Panc1 (cell line): Measurements from ENCODE around the gene CRISP2. TPM values are rescaled to one million over a fixed set of nuclear protein-coding genes. Genes with fewer than 3 reads are reported as not detected.

Experiments used
- ATAC-seq: fragments of 200-7000 bp; cut with Tn5 transposase; 2 replicates; pipeline ENCODE4 v1.9.1; 2020; ENCODE audit warnings: mild to moderate bottlenecking, moderate library complexity
- BruUV-seq: library from RNA; stranded (reverse); fragments of 400-500 nt; replicated peaks from 2 replicates; lab custom pipeline; 2021; lab: Mats Ljungman, UMichigan
- CTCF ChIA-PET: fragments of 300-600 bp; sonication (Branson Sonifier 250); formaldehyde crosslinking; loops from one replicate; lab custom pipeline; 2022; ENCODE audit warnings: antibody characterized with exemption; lab: Charles Lee
- POLR2A ChIA-PET: fragments of 300-600 bp; sonication (Branson Sonifier 250); formaldehyde crosslinking; loops from one replicate; lab custom pipeline; 2022; ENCODE audit warnings: antibody characterized with exemption; lab: Charles Lee
- DNase-seq: peaks from one replicate; pipeline ENCODE4 v3.0.0-alpha.2; 2010; ENCODE audit warnings: low read depth, low spot score
- H3K27ac ChIP-seq: 2 replicates; pipeline ENCODE4 v1.5.1; 2011; ENCODE audit warnings: mild to moderate bottlenecking, low read length, inconsistent platforms
- H3K27me3 ChIP-seq: fragments of 200-500 bp; sonication (Bioruptor generic); 2 replicates; pipeline ENCODE4 v1.6.0; 2014; ENCODE audit warnings: low read length, inconsistent platforms; ENCODE audit not compliant: control insufficient read depth, insufficient read depth
- H3K36me3 ChIP-seq: fragments of 200-500 bp; sonication (Bioruptor generic); 2 replicates; pipeline ENCODE4 v1.5.1; 2014; ENCODE audit warnings: inconsistent platforms, mild to moderate bottlenecking, low read length, moderate library complexity; ENCODE audit not compliant: control insufficient read depth, insufficient read depth
- H3K4me1 ChIP-seq: 2 replicates; pipeline ENCODE4 v1.5.1; 2011; ENCODE audit warnings: inconsistent platforms, mild to moderate bottlenecking, low read length, moderate library complexity; ENCODE audit not compliant: control insufficient read depth, insufficient read depth
- H3K4me3 ChIP-seq, 2 experiments: 2 replicates each; pipeline ENCODE4 v1.5.1; 2011 to 2012; ENCODE audit warnings: low read depth in 2 of 2, low read length in 2 of 2, mild to moderate bottlenecking in 2 of 2, inconsistent platforms in 1 of 2, moderate library complexity in 1 of 2
- H3K9me3 ChIP-seq: fragments of 200-500 bp; sonication (Bioruptor generic); 2 replicates; pipeline ENCODE4 v1.5.1; 2014; ENCODE audit warnings: low read depth, mild to moderate bottlenecking, inconsistent platforms, low read length, moderate library complexity; ENCODE audit not compliant: control insufficient read depth, insufficient read depth
- POLR2AphosphoS5 ChIP-seq: IDR thresholded peaks from 2 replicates; pipeline ENCODE4 v1.6.1; 2012; ENCODE audit warnings: mild to moderate bottlenecking, low read depth, low read length, moderate library complexity
- SIN3A ChIP-seq: IDR thresholded peaks from 2 replicates; pipeline ENCODE4 v1.6.1; 2012; ENCODE audit warnings: low read depth, mild to moderate bottlenecking, low read length, moderate library complexity, borderline replicate concordance; ENCODE audit not compliant: insufficient read depth
- TCF7L2 ChIP-seq: IDR thresholded peaks from 2 replicates; pipeline ENCODE4 v1.6.1; 2011; ENCODE audit warnings: mild to moderate bottlenecking, low read depth, low read length, inconsistent platforms
- in situ Hi-C: cut with HindIII; loops from 2 replicates; pipeline ENCODE4 v1.10.0; 2016; ENCODE audit warnings: low sequenced_read_pairs, low pct_unique_long_range_greater_than_20kb
- intact Hi-C: fragments of 100-400 bp; cut with micrococcal nuclease; formaldehyde crosslinking; loops from one replicate; pipeline ENCODE4 v1.10.0; 2022; ENCODE audit not compliant: unreplicated experiment
- total RNA-seq: library from RNA; stranded (reverse); gene quantifications from one replicate; pipeline ENCODE4 v1.2.1, GENCODE V29; 2021; ENCODE audit not compliant: unreplicated experiment
- TF ChIP-seq, protein P1 (sequence below), 2 experiments: IDR thresholded peaks; 2 replicates each; pipeline ENCODE4 v1.6.1; 2011 to 2012; ENCODE audit warnings: low read depth in 2 of 2, control low read depth in 1 of 2, low read length in 1 of 2, mild to moderate bottlenecking in 1 of 2, moderate library complexity in 1 of 2; ENCODE audit not compliant: insufficient read depth in 1 of 2
- TF ChIP-seq, protein P2 (sequence below): fragments of 450-650 bp; IDR thresholded peaks from 2 replicates; pipeline ENCODE4 v1.5.1; 2017; ENCODE audit warnings: mild to moderate bottlenecking

Gene CRISP2
- total RNA-seq, 1 experiment from 2014 or later, result not detected

DNA sequence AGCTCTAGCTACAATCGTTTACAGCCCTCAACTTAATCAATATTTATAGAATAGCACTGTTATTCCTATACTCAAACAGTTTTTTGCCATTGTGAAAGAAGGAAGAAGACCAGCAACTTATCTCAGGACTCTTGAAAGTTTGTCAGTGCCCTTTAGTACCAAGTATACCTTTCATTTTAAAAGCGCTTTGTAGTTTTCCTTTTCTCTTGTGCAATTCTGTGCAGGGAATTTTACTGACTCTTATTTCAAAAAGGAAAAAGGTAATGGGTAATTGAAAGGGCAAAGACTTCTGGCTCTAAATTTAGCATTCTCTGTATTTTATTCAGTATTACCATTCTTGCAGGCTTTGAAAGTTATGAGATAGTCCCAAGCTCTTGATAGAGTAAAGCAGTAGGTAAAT, 59.9 kb downstream of the CRISP2 start:
- CTCF ChIA-PET, result no interaction called here
- TF ChIP-seq TCF7L2 (no peak), POLR2AphosphoS5 (no peak), SIN3A (no peak)
- TF ChIP-seq, protein P1, sequence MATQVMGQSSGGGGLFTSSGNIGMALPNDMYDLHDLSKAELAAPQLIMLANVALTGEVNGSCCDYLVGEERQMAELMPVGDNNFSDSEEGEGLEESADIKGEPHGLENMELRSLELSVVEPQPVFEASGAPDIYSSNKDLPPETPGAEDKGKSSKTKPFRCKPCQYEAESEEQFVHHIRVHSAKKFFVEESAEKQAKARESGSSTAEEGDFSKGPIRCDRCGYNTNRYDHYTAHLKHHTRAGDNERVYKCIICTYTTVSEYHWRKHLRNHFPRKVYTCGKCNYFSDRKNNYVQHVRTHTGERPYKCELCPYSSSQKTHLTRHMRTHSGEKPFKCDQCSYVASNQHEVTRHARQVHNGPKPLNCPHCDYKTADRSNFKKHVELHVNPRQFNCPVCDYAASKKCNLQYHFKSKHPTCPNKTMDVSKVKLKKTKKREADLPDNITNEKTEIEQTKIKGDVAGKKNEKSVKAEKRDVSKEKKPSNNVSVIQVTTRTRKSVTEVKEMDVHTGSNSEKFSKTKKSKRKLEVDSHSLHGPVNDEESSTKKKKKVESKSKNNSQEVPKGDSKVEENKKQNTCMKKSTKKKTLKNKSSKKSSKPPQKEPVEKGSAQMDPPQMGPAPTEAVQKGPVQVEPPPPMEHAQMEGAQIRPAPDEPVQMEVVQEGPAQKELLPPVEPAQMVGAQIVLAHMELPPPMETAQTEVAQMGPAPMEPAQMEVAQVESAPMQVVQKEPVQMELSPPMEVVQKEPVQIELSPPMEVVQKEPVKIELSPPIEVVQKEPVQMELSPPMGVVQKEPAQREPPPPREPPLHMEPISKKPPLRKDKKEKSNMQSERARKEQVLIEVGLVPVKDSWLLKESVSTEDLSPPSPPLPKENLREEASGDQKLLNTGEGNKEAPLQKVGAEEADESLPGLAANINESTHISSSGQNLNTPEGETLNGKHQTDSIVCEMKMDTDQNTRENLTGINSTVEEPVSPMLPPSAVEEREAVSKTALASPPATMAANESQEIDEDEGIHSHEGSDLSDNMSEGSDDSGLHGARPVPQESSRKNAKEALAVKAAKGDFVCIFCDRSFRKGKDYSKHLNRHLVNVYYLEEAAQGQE (IDR thresholded peaks at IDR 0.05; ENCODE audit: insufficient read depth in 1 of 2, low read depth in 2 of 2, low read length in 1 of 2), result no peak
- TF ChIP-seq, protein P2, sequence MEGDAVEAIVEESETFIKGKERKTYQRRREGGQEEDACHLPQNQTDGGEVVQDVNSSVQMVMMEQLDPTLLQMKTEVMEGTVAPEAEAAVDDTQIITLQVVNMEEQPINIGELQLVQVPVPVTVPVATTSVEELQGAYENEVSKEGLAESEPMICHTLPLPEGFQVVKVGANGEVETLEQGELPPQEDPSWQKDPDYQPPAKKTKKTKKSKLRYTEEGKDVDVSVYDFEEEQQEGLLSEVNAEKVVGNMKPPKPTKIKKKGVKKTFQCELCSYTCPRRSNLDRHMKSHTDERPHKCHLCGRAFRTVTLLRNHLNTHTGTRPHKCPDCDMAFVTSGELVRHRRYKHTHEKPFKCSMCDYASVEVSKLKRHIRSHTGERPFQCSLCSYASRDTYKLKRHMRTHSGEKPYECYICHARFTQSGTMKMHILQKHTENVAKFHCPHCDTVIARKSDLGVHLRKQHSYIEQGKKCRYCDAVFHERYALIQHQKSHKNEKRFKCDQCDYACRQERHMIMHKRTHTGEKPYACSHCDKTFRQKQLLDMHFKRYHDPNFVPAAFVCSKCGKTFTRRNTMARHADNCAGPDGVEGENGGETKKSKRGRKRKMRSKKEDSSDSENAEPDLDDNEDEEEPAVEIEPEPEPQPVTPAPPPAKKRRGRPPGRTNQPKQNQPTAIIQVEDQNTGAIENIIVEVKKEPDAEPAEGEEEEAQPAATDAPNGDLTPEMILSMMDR, result no peak
- intact Hi-C loops (no loop called here), in situ Hi-C loops (no loop called here)
- Histone ChIP-seq H3K36me3 (no peaks in the 10 kb centered on the region), H3K27me3 (no peaks in the 10 kb centered on the region; the same call in 1 of the 2 replicates), H3K4me3 (no peak overlapping the region), H3K27ac (no peak overlapping the region), H3K9me3 (no peaks in the 10 kb centered on the region), H3K4me1 (no peaks in the 10 kb centered on the region)
- DNase-seq (no peak), ATAC-seq (no peak)
- POLR2A ChIA-PET, result no interaction called here
- no TSS peak for BruUV-seq

DNA sequence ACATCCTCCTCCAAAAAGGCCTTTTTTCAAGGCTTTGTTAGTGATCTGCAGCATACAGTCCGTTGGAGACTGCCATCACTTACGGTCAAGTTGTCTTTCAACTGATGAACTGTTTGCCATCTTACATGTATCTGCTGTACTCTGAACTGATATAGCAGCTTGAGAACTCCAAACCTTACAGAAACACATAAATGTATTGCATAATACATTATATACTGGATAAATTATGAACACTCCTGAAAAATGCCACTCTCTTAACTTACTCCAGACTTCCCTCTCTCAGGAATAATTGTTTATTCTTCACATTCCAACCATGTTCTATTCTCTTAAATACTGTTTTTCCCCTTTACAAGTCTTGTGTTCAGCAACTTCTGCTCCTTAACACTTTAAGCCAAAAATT, 62.1 kb downstream of the CRISP2 start:
- no peaks in the 10 kb centered on the region for H3K36me3 ChIP-seq
- POLR2A ChIA-PET, result no interaction called here
- H3K4me3 ChIP-seq, result no peak overlapping the region
- no peak for DNase-seq
- H3K4me1 ChIP-seq, result no peaks in the 10 kb centered on the region
- no peaks in the 10 kb centered on the region; the same call in 1 of the 2 replicates for H3K27me3 ChIP-seq
- H3K27ac ChIP-seq, result no peak overlapping the region
- in situ Hi-C loops (no loop called here), intact Hi-C loops (no loop called here)
- CTCF ChIA-PET, result no interaction called here
- no TSS peak for BruUV-seq
- no peaks in the 10 kb centered on the region for H3K9me3 ChIP-seq
- TF ChIP-seq TCF7L2 (no peak), SIN3A (no peak), POLR2AphosphoS5 (no peak)
- TF ChIP-seq, protein P1 (IDR thresholded peaks at IDR 0.05; ENCODE audit: insufficient read depth in 1 of 2, low read depth in 2 of 2, low read length in 1 of 2), result no peak
- TF ChIP-seq, protein P2, result no peak
- ATAC-seq, result no peak
